Measurements from ENCODE around the gene GCHFR. TPM values are rescaled to one million over a fixed set of nuclear protein-coding genes. Genes with fewer than 3 reads are reported as not detected.

The GCHFR gene
- total and polyA plus RNA-seq, 2 donors (not counting 3 experiments of a cell fraction or from before 2014, with no cell fraction given), result 6.3 to 14.2 TPM

GRCh38 chr15:40787344-40787841 lies 23.5 kb downstream of the GCHFR start:
- FAIRE-seq (peak; percentile 70), DNase-seq (ENCODE audit: low read depth, low spot score) (peak; percentile 71)
- Histone ChIP-seq H3K4me2 (ENCODE audit: insufficient read depth, low read length) (peak overlapping the region; percentile 70), H2AFZ (ENCODE audit: low read depth, low read length) (no peak overlapping the region), H3K36me3 (ENCODE audit: control insufficient read depth in 2 of 2, extremely low read depth in 1 of 2, insufficient read depth in 2 of 2, low read length in 2 of 2) (no peaks in the 10 kb centered on the region), H4K20me1 (replicated peaks; ENCODE audit: control insufficient read depth, extremely low read depth, insufficient read depth, low read length) (no peaks in the 10 kb centered on the region), H3K9me1 (replicated peaks; ENCODE audit: control insufficient read depth, extremely low read depth, insufficient read depth, low read length) (no peaks in the 10 kb centered on the region), H3K4me1 (ENCODE audit: control insufficient read depth, extremely low read depth, insufficient read depth, low read length) (peaks cover 19% of the 10 kb centered on the region), H3K9ac (replicated peaks; ENCODE audit: extremely low read depth, insufficient read depth, low read length) (no peak overlapping the region), H3K9me3 (replicated peaks; ENCODE audit: control insufficient read depth, insufficient read depth, low read length) (no peaks in the 10 kb centered on the region), H3K4me3 (replicated peaks in 1 of 3; ENCODE audit: insufficient read depth in 1 of 3, low read depth in 1 of 3, low read length in 3 of 3) (no peak overlapping the region), H3K27me3 (ENCODE audit: control insufficient read depth in 2 of 2, insufficient read depth in 2 of 2, low read length in 2 of 2) (no peaks in the 10 kb centered on the region), H3K79me2 (ENCODE audit: control insufficient read depth, insufficient read depth, low read length) (peaks cover 19% of the 10 kb centered on the region), H3K27ac (ENCODE audit: insufficient read depth, low read depth, low read length) (peak overlapping the region; percentile 51)
- no TSS peak for BruUV-seq (replicated peaks)
- ChIA-PET CTCF (interaction anchor here (1.1 to 2.5 kb wide), 9 partner anchors 8 to 107 kb away, joined by 3 to 7 read pairs (median 4); partner anchors contain the start of genes GCHFR and VPS18), POLR2A (no interaction called here)
- TF ChIP-seq FOS (IDR thresholded peaks at IDR 0.05; ENCODE audit: borderline replicate concordance, insufficient read depth, low read length), result no peak
- no peak for TF ChIP-seq POLR2AphosphoS5 (IDR thresholded peaks at IDR 0.05; ENCODE audit: insufficient read depth, low read depth, low read length)
- no peak for TF ChIP-seq JUN (IDR thresholded peaks at IDR 0.05; ENCODE audit: borderline replicate concordance, insufficient read depth, insufficient read length, low read depth)
- no peak for TF ChIP-seq MYC (IDR thresholded peaks at IDR 0.05; ENCODE audit: low read depth, low read length)
- no peak for TF ChIP-seq CTCF (IDR thresholded peaks at IDR 0.05; ENCODE audit: extremely low read depth in 1 of 2, insufficient read depth in 1 of 2, low read depth in 1 of 2, low read length in 2 of 2)
- dilution Hi-C loops (cut with MboI; ENCODE audit: extremely low pct_ligation_motif_present, low sequenced_read_pairs), result no loop called here
- intact Hi-C loops (cut with micrococcal nuclease), result loop anchor here (2.0 to 5.0 kb wide), 3 partner anchors 19 to 105 kb away; partner anchors contain the start of genes C15orf62, RMDN3 and VPS18
